ENCODE data around the gene ANKMY1.

GRCh38 chr2:240564561-240565332 lies 7.0 kb upstream of the ANKMY1 start:
- TF ChIP-seq CTCF (IDR thresholded peaks at IDR 0.05) (no peak), POLR2A (IDR thresholded peaks at IDR 0.05) (no peak), POLR2AphosphoS5 (IDR thresholded peaks at IDR 0.05) (no peak), EP300 (IDR thresholded peaks at IDR 0.05; ENCODE audit: low read depth) (no peak)
